Vagina (tissue), 2 donors: Measurements from ENCODE around the gene EEF1AKMT3. TPM values are rescaled to one million over a fixed set of nuclear protein-coding genes. Genes with fewer than 3 reads are reported as not detected.

Experiments
- DNase-seq, 2 donors: peaks; one replicate each; pipeline ENCODE4 v3.0.0-alpha.2; 2017; ENCODE audit errors: extremely low spot score in 2 of 2
- H3K27ac ChIP-seq: fragments of 200-600 bp; sonication (generic); one replicate; pipeline ENCODE4 v1.5.1; 2019
- H3K27me3 ChIP-seq: fragments of 200-600 bp; sonication (generic); one replicate; pipeline ENCODE4 v1.5.1; 2019
- H3K36me3 ChIP-seq, 2 donors: fragments of 200-600 bp; sonication (generic); one replicate each; pipeline ENCODE4 v1.5.1; 2017 to 2019
- H3K4me1 ChIP-seq: fragments of 200-600 bp; sonication (generic); one replicate; pipeline ENCODE4 v1.5.1; 2019
- H3K4me3 ChIP-seq, 2 donors: fragments of 200-600 bp; sonication (generic); 1 replicate in 1 of 2; 2 replicates in 1 of 2; pipeline ENCODE4 v1.5.1; 2016 to 2019
- H3K9me3 ChIP-seq: fragments of 200-600 bp; sonication (generic); one replicate; pipeline ENCODE4 v1.5.1; 2019
- CTCF ChIP-seq, 3 experiments: fragments of 450-650 bp in 2 of 3; fragments of 200-600 bp in 1 of 3; sonication (generic) in 1 of 3; IDR thresholded peaks; one replicate each; pipeline ENCODE4 v1.5.1; 2017 to 2019; ENCODE audit warnings: antibody characterized with exemption in 3 of 3, mild to moderate bottlenecking in 2 of 3, moderate library complexity in 2 of 3
- POLR2A ChIP-seq, 2 donors: fragments of 450-650 bp; IDR thresholded peaks; one replicate each; pipeline ENCODE4 v1.6.1; 2017; ENCODE audit warnings: antibody characterized with exemption in 2 of 2, mild to moderate bottlenecking in 2 of 2, moderate library complexity in 2 of 2
- POLR2AphosphoS5 ChIP-seq, 2 donors: sonication (generic); formaldehyde crosslinking; IDR thresholded peaks; one replicate each; pipeline ENCODE4 v1.9.0; 2017; ENCODE audit warnings: antibody characterized with exemption in 2 of 2, mild to moderate bottlenecking in 2 of 2, low read depth in 1 of 2; ENCODE audit not compliant: insufficient read depth in 1 of 2
- intact Hi-C: fragments of 100-400 bp; cut with DNase I; formaldehyde crosslinking; loops from one replicate; pipeline ENCODE4 v1.15.1; 2023
- total RNA-seq: library from RNA; depleted of rRNA; stranded (reverse); fragments of >200 nt; gene quantifications from one replicate; pipeline ENCODE4 v1.2.3, GENCODE V29; 2016

The EEF1AKMT3 gene
- total RNA-seq, 1 donor from 2014 or later: 9.3 TPM

- peaks cover 24% of the 10 kb centered on the region for H3K4me1 ChIP-seq
- H3K4me3 ChIP-seq: no peak overlapping the region
- intact Hi-C loops: no loop called here
- H3K36me3 ChIP-seq: no peaks in the 10 kb centered on the region
- TF ChIP-seq POLR2A (IDR thresholded peaks at IDR 0.05) (no peak), CTCF (IDR thresholded peaks at IDR 0.05) (no peak), POLR2AphosphoS5 (IDR thresholded peaks at IDR 0.05; ENCODE audit: insufficient read depth in 1 of 2, low read depth in 1 of 2) (no peak)
- no peaks in the 10 kb centered on the region for H3K9me3 ChIP-seq
- H3K27me3 ChIP-seq: peaks cover 6% of the 10 kb centered on the region
- H3K27ac ChIP-seq: no peak overlapping the region
- DNase-seq: no peak
These were observed 39.5 kb upstream of the EEF1AKMT3 start for GRCh38 chr12:57732726-57733593.

GRCh38 chr12:57733928-57734327 is 38.5 kb upstream of the EEF1AKMT3 start:
- no peaks in the 10 kb centered on the region for H3K36me3 ChIP-seq
- H3K27me3 ChIP-seq: peaks cover 6% of the 10 kb centered on the region
- peaks cover 34% of the 10 kb centered on the region for H3K4me1 ChIP-seq
- no peak overlapping the region for H3K27ac ChIP-seq
- no peak for DNase-seq
- TF ChIP-seq POLR2AphosphoS5 (IDR thresholded peaks at IDR 0.05; ENCODE audit: insufficient read depth in 1 of 2, low read depth in 1 of 2) (no peak), POLR2A (IDR thresholded peaks at IDR 0.05) (no peak), CTCF (IDR thresholded peaks at IDR 0.05) (no peak)
- no peaks in the 10 kb centered on the region for H3K9me3 ChIP-seq
- intact Hi-C loops: no loop called here
- H3K4me3 ChIP-seq: no peak overlapping the region

GRCh38 chr12:57734591-57734990 is 37.8 kb upstream of the EEF1AKMT3 start:
- H3K4me3 ChIP-seq: no peak overlapping the region
- no peak for DNase-seq
- peaks cover 36% of the 10 kb centered on the region for H3K4me1 ChIP-seq
- H3K27me3 ChIP-seq: peaks cover 6% of the 10 kb centered on the region
- no peaks in the 10 kb centered on the region for H3K36me3 ChIP-seq
- TF ChIP-seq CTCF (IDR thresholded peaks at IDR 0.05): no peak
- TF ChIP-seq POLR2A (IDR thresholded peaks at IDR 0.05): no peak
- TF ChIP-seq POLR2AphosphoS5 (IDR thresholded peaks at IDR 0.05; ENCODE audit: insufficient read depth in 1 of 2, low read depth in 1 of 2): no peak
- intact Hi-C loops: no loop called here
- H3K27ac ChIP-seq: no peak overlapping the region
- H3K9me3 ChIP-seq: no peaks in the 10 kb centered on the region

GRCh38 chr12:57735198-57735855 is 37.1 kb upstream of the EEF1AKMT3 start:
- Histone ChIP-seq H3K4me3 (no peak overlapping the region), H3K9me3 (no peaks in the 10 kb centered on the region), H3K36me3 (no peaks in the 10 kb centered on the region), H3K4me1 (peaks cover 36% of the 10 kb centered on the region), H3K27me3 (peaks cover 6% of the 10 kb centered on the region), H3K27ac (no peak overlapping the region)
- intact Hi-C loops: no loop called here
- TF ChIP-seq POLR2A (IDR thresholded peaks at IDR 0.05) (no peak), CTCF (IDR thresholded peaks at IDR 0.05) (no peak), POLR2AphosphoS5 (IDR thresholded peaks at IDR 0.05; ENCODE audit: insufficient read depth in 1 of 2, low read depth in 1 of 2) (no peak)
- no peak for DNase-seq
